HG03196 (cell line): ENCODE results near the gene CUX1.
"Not testable (repeated sequence)": the region's sequence is repeated elsewhere in the genome, so short reads cannot be mapped to it uniquely, and the experiment has no call there.

ENCODE experiments used
- ATAC-seq: cut with Tn5 transposase; IDR thresholded peaks from one replicate; pipeline ENCODE4 v1.9.1; 2021; ENCODE audit not compliant: unreplicated experiment

Gene CUX1

DNA sequence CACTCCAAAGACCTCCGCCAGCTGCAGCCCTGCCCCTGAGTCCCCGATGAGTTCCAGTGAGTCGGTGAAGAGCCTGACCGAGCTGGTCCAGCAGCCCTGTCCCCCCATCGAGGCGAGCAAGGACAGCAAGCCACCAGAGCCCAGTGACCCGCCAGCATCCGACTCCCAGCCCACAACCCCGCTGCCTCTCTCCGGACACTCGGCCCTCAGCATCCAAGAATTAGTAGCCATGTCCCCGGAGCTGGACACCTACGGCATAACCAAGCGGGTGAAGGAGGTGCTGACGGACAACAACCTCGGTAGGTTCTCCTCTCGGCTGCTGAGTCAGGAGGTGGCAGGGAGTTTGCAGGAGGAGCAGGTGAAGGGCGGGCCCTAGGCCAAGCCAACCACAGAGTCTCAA, 409.9 kb downstream of the CUX1 start:
- no peak for ATAC-seq

- ATAC-seq: no peak
Measured at GRCh38 chr7:102228935-102229334, 411.5 kb downstream of the CUX1 start.

GRCh38 chr7:102230162-102230561, 412.7 kb downstream of the CUX1 start:
- not testable (repeated sequence) for ATAC-seq

- ATAC-seq: no peak
Measured at GRCh38 chr7:102230593-102230992, 413.2 kb downstream of the CUX1 start.

GRCh38 chr7:102232611-102233286, 415.3 kb downstream of the CUX1 start:
- no peak for ATAC-seq

DNA sequence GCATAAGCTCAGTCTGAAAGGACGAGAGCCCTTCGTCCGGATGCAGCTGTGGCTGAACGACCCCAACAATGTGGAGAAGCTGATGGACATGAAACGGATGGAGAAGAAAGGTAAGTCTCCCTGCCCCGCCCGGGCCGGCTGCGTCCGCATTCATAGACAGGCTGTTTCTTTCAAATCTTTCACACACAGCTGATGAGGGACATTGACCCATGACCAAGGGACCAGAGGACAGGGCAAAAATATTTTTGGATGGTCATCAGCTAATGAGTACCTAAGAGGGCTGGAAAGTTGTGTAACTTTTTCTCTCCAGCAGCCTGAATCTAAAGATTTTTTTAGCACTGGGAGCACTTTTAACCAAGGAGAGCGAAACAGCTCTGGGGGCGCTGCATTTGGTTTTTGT, 416.7 kb downstream of the CUX1 start:
- ATAC-seq: no peak

DNA sequence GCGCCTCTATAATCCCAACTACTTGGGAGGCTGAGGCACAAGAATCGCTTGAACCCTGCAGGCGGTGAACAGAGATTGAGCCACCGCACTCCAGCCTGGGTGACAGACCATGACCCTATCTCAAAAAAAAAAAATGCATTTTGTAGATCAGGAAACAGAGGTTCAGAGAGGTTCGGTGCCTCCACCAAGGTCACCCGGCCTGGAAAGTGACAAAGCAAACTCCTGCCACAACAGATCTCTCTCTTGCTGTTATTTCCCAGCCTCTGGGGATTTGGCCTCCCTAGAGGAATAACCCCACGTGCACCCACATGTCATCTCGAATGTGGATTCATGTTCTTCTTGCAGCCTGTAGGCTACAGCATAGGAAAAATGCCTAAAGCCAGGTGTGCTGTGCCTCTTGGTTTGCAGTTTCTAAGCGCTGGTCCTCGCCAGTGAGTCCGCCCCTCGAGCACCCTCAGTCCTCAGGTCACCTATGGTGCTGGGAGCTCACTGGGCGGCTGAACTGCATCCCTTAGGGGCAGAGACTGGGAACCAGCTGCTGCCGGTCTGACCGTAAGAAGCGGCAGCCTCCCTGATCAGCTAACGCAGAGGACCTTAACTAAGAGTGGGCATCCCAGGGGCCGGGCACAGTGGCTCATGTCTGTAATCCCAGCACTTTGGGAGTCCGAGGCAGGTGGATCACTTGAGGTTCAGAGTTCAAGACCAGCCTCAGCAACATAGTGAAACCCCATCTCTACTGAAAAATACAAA, 417.6 kb downstream of the CUX1 start:
- ATAC-seq: no peak

GRCh38 chr7:102236102-102236501, 418.7 kb downstream of the CUX1 start:
- ATAC-seq: no peak

DNA sequence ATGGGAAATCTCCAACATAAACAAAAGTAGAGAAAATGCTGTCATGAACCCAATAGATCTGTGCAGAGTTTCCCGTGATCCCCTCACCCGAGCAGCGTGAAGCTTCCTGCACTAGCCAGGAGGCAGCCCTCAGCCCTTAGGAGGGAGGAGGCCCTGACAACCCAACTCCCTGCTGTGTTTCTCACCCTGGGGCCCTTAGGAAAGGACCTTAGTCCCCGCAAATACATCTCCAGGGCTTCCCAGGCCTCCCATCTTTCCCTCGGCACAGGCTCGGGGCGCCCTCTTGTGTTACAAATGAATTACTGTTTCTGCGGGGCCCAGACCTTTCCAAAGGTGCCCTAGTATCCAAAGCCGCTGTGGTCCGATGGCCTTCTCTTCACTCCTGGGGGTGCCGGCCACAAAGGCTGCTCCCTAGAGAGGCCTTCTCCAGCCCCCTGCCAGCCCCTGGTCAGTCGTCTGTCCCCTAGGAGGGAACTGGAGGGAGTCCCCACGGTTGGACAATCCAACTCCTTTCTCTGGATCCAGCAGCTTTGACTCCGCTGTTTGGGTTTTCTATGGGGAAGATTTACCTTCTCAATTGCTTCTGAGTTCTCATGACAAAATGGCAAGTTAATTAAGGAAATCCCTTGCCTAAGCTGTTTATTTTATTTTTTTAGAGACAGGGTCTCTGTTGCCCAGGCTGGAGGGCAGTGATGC, 419.3 kb downstream of the CUX1 start:
- ATAC-seq: no peak

- no peak for ATAC-seq
Measured at GRCh38 chr7:102239206-102239820, 421.9 kb downstream of the CUX1 start.

- no peak for ATAC-seq
Measured at GRCh38 chr7:102241431-102241830, 424.0 kb downstream of the CUX1 start.

DNA sequence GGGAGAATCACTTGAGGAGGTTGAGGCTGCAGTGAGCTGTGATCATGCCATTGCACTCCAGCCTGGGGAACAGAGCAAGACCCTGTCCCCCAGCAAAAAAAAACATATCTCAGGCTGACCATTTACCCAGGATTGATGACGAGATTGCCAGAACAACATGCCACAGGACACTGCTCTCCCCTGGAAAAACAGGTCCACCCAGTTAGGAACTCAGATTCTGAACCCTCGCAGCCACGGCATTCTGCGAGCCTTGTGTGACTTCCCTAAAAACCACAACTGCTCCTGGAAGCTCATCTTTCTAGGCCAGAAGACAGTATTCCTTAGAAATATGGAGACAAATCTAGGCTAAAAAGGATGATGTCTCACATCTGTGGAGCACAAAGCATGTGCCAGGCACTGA, 427.2 kb downstream of the CUX1 start:
- ATAC-seq: no peak

GRCh38 chr7:102248081-102248455, 430.6 kb downstream of the CUX1 start:
- ATAC-seq: no peak

GRCh38 chr7:102248456-102249395, 431.3 kb downstream of the CUX1 start:
- no peak for ATAC-seq

- no peak for ATAC-seq
Measured at GRCh38 chr7:102251531-102252365, 434.3 kb downstream of the CUX1 start.

GRCh38 chr7:102252366-102252982, 435.0 kb downstream of the CUX1 start:
- no peak for ATAC-seq

DNA sequence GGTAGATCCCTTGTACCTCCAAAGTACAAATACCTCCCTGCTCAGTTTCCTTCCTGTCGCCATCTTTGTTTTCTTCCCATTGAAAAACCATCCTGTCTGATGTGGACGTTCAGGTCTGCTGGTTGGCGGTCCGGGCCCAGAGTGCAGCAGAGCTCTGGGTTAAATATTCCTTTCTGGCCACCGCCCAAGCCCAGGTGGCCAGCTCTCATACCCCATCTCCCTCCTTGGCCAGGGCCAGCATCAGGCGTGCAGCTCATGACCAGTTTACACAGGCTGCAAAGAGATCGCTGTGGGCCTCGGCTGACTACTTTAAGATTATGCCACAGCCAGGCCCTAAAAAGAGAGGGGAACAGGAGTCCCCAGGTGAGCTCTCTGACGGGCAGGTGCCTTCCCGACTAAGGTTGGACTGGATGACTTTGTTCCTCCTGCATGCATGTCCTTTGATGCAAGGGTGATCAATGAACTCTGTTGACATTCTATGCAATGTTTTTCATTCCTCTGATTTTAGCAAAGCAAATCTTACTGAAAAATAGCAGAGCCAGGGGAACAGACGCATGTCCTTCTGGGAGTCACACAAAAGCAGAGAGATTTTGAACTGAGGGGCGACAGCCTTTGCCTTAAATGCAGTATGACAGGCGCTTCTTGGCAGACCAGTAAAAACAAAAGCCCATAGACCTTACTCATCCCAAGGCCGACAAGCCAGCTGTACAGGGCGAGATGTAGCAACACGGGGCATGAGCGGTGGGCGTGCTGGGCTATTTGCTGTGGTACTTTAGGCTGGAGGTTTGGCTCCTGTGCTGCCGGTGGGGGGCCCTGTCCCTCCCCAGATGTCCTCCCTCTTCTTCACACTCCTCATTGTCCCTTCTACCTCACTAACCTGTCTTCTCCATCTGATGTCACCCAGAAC, 435.9 kb downstream of the CUX1 start:
- ATAC-seq: no peak

GRCh38 chr7:102253973-102254370, 436.5 kb downstream of the CUX1 start:
- ATAC-seq: no peak
